Stomach (tissue), 4 donors: Measurements from ENCODE around the gene COL18A1.

Source experiments
- POLR2AphosphoS5 ChIP-seq, 3 donors: sonication (generic); formaldehyde crosslinking; IDR thresholded peaks; one replicate each; pipeline ENCODE4 v1.6.1; 2016; ENCODE audit warnings: antibody characterized with exemption in 3 of 3
- TF ChIP-seq, protein P1 (sequence below), 7 experiments: fragments of 450-650 bp in 4 of 7; fragments of 200-600 bp in 3 of 7; sonication (generic) in 3 of 7; IDR thresholded peaks; one replicate each; pipeline ENCODE4 v1.5.1; 2016 to 2019; ENCODE audit warnings: antibody characterized with exemption in 7 of 7, control low read depth in 2 of 7, mild to moderate bottlenecking in 1 of 7

GRCh38 chr21:45470087-45470515, 65.1 kb downstream of the COL18A1 start:
- TF ChIP-seq, protein P1, sequence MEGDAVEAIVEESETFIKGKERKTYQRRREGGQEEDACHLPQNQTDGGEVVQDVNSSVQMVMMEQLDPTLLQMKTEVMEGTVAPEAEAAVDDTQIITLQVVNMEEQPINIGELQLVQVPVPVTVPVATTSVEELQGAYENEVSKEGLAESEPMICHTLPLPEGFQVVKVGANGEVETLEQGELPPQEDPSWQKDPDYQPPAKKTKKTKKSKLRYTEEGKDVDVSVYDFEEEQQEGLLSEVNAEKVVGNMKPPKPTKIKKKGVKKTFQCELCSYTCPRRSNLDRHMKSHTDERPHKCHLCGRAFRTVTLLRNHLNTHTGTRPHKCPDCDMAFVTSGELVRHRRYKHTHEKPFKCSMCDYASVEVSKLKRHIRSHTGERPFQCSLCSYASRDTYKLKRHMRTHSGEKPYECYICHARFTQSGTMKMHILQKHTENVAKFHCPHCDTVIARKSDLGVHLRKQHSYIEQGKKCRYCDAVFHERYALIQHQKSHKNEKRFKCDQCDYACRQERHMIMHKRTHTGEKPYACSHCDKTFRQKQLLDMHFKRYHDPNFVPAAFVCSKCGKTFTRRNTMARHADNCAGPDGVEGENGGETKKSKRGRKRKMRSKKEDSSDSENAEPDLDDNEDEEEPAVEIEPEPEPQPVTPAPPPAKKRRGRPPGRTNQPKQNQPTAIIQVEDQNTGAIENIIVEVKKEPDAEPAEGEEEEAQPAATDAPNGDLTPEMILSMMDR (IDR thresholded peaks at IDR 0.05): no peak
- no peak for TF ChIP-seq POLR2AphosphoS5 (IDR thresholded peaks at IDR 0.05)
